ENCODE measurements around the gene CDK5RAP2.

Gene CDK5RAP2

GRCh38 chr9:120362446-120362845, 217.5 kb downstream of the CDK5RAP2 start:
- TF ChIP-seq CTCF (IDR thresholded peaks at IDR 0.05; ENCODE audit: borderline replicate concordance, insufficient read depth, low read depth, low read length) = no peak
- no peak overlapping the region for H3K4me3 ChIP-seq (ENCODE audit: low read depth, low read length)

- TF ChIP-seq CTCF (IDR thresholded peaks at IDR 0.05; ENCODE audit: borderline replicate concordance, insufficient read depth, low read depth, low read length) = no peak
- no peak overlapping the region for H3K4me3 ChIP-seq (ENCODE audit: low read depth, low read length)
These were observed 218.4 kb downstream of the CDK5RAP2 start for GRCh38 chr9:120361551-120361950.

GRCh38 chr9:120360510-120360909, 219.5 kb downstream of the CDK5RAP2 start:
- TF ChIP-seq CTCF (IDR thresholded peaks at IDR 0.05; ENCODE audit: borderline replicate concordance, insufficient read depth, low read depth, low read length) = no peak
- no peak overlapping the region for H3K4me3 ChIP-seq (ENCODE audit: low read depth, low read length)

GRCh38 chr9:120360046-120360445, 219.9 kb downstream of the CDK5RAP2 start:
- no peak overlapping the region for H3K4me3 ChIP-seq (ENCODE audit: low read depth, low read length)
- no peak for TF ChIP-seq CTCF (IDR thresholded peaks at IDR 0.05; ENCODE audit: borderline replicate concordance, insufficient read depth, low read depth, low read length)

GRCh38 chr9:120358877-120359276, 221.1 kb downstream of the CDK5RAP2 start:
- no peak overlapping the region for H3K4me3 ChIP-seq (ENCODE audit: low read depth, low read length)
- no peak for TF ChIP-seq CTCF (IDR thresholded peaks at IDR 0.05; ENCODE audit: borderline replicate concordance, insufficient read depth, low read depth, low read length)

GRCh38 chr9:120353506-120353905, 226.5 kb downstream of the CDK5RAP2 start:
- no peak overlapping the region for H3K4me3 ChIP-seq (ENCODE audit: low read depth, low read length)
- no peak for TF ChIP-seq CTCF (IDR thresholded peaks at IDR 0.05; ENCODE audit: borderline replicate concordance, insufficient read depth, low read depth, low read length)

GRCh38 chr9:120351106-120351505, 228.9 kb downstream of the CDK5RAP2 start:
- no peak overlapping the region for H3K4me3 ChIP-seq (ENCODE audit: low read depth, low read length)
- TF ChIP-seq CTCF (IDR thresholded peaks at IDR 0.05; ENCODE audit: borderline replicate concordance, insufficient read depth, low read depth, low read length) = no peak
